Astrocyte of the spinal cord (primary cell): ENCODE measurements around the gene TPD52L1.
"Not testable (repeated sequence)": the region's sequence is repeated elsewhere in the genome, so short reads cannot be mapped to it uniquely, and the experiment has no call there.

Source experiments
- DNase-seq: peaks from one replicate; pipeline ENCODE4 v3.0.0; 2011; ENCODE audit warnings: low read depth, low spot score
- H3K4me3 ChIP-seq: 2 replicates; pipeline ENCODE4 v1.5.1; 2011; ENCODE audit warnings: low read depth, mild to moderate bottlenecking, low read length, moderate library complexity
- CTCF ChIP-seq: IDR thresholded peaks from 2 replicates; pipeline ENCODE4 v1.5.1; 2012; ENCODE audit warnings: low read depth, mild to moderate bottlenecking, low read length, inconsistent platforms
- in situ Hi-C: cut with HindIII; loops from 2 replicates; pipeline ENCODE4 v1.10.0; 2017; ENCODE audit warnings: low sequenced_read_pairs

Gene TPD52L1

GRCh38 chr6:125123051-125123450 is 30.5 kb upstream of the TPD52L1 start:
- in situ Hi-C loops, result no loop called here

GRCh38 chr6:125123468-125124048 is 30.0 kb upstream of the TPD52L1 start:
- no peak overlapping the region for H3K4me3 ChIP-seq
- no peak for DNase-seq
- in situ Hi-C loops, result no loop called here
- no peak for TF ChIP-seq CTCF

More at GRCh38 chr6:125123051-125123450, 30.5 kb upstream of the TPD52L1 start:
- no peak for DNase-seq
- no peak overlapping the region for H3K4me3 ChIP-seq
- no peak for TF ChIP-seq CTCF

- H3K4me3 ChIP-seq, result no peak overlapping the region
- in situ Hi-C loops, result no loop called here
- TF ChIP-seq CTCF, result no peak
Measured at GRCh38 chr6:125124049-125124669, 29.4 kb upstream of the TPD52L1 start.

GRCh38 chr6:125125856-125126255 is 27.7 kb upstream of the TPD52L1 start:
- DNase-seq, H3K4me3 ChIP-seq, in situ Hi-C loops: not testable (repeated sequence)

More at GRCh38 chr6:125124049-125124669, 29.4 kb upstream of the TPD52L1 start:
- DNase-seq, result peak; percentile 34

- no peak overlapping the region for H3K4me3 ChIP-seq
- no peak for DNase-seq
- in situ Hi-C loops, result no loop called here
- TF ChIP-seq CTCF, result no peak
Measured at GRCh38 chr6:125129354-125129753, 24.2 kb upstream of the TPD52L1 start.

- in situ Hi-C loops, result no loop called here
- no peak for DNase-seq
- no peak overlapping the region for H3K4me3 ChIP-seq
- no peak for TF ChIP-seq CTCF
Measured at GRCh38 chr6:125132058-125132457, 21.5 kb upstream of the TPD52L1 start.

GRCh38 chr6:125136378-125136777 is 17.2 kb upstream of the TPD52L1 start:
- no peak for TF ChIP-seq CTCF
- DNase-seq, result no peak
- in situ Hi-C loops, result no loop called here

More at GRCh38 chr6:125136378-125136777, 17.2 kb upstream of the TPD52L1 start:
- H3K4me3 ChIP-seq, result no peak overlapping the region
